DOHH2 (cell line): ENCODE data around the gene MTHFSD.

Source experiments
- H3F3A ChIP-seq: fragments of 200-600 bp; sonication (generic), shearing (Covaris generic); 2 replicates; pipeline ENCODE4 v1.6.0; 2016; ENCODE audit warnings: antibody characterized with exemption, mild to moderate bottlenecking; ENCODE audit not compliant: control insufficient read depth, insufficient read depth
- H3K27ac ChIP-seq: fragments of 200-600 bp; sonication (generic); 2 replicates; pipeline ENCODE4 v1.5.1; 2014; ENCODE audit warnings: low read depth, mild to moderate bottlenecking, low read length, moderate library complexity
- H3K27me3 ChIP-seq: fragments of 200-600 bp; sonication (generic); 2 replicates; pipeline ENCODE4 v1.6.1; 2014; ENCODE audit warnings: mild to moderate bottlenecking, low read length, mixed read lengths; ENCODE audit not compliant: control insufficient read depth
- H3K36me3 ChIP-seq: fragments of 200-600 bp; sonication (generic); 2 replicates; pipeline ENCODE4 v1.6.1; 2014; ENCODE audit warnings: mild to moderate bottlenecking, low read length, moderate library complexity, mixed read lengths; ENCODE audit not compliant: control insufficient read depth
- H3K4me1 ChIP-seq: fragments of 200-600 bp; sonication (generic); 2 replicates; pipeline ENCODE4 v1.6.1; 2014; ENCODE audit warnings: mild to moderate bottlenecking, low read length, mixed read lengths; ENCODE audit not compliant: control insufficient read depth
- H3K4me2 ChIP-seq: fragments of 200-600 bp; sonication (generic); 2 replicates; pipeline ENCODE4 v1.6.0; 2014; ENCODE audit warnings: mild to moderate bottlenecking, low read length, moderate library complexity
- H3K4me3 ChIP-seq: fragments of 200-600 bp; sonication (generic); 2 replicates; pipeline ENCODE4 v1.5.1; 2014; ENCODE audit warnings: mild to moderate bottlenecking, low read length, mixed read lengths
- H3K79me2 ChIP-seq: fragments of 200-600 bp; sonication (generic); 2 replicates; pipeline ENCODE4 v1.6.1; 2014; ENCODE audit warnings: mild to moderate bottlenecking, low read length, mixed read lengths; ENCODE audit not compliant: control insufficient read depth
- H3K9me2 ChIP-seq: fragments of 200-600 bp; sonication (generic); replicated peaks from 2 replicates; pipeline ENCODE4 v1.6.1; 2014; ENCODE audit warnings: mild to moderate bottlenecking, low read length, mixed read lengths; ENCODE audit not compliant: control insufficient read depth
- H3K9me3 ChIP-seq: fragments of 200-600 bp; sonication (generic); 2 replicates; pipeline ENCODE4 v1.6.1; 2014; ENCODE audit warnings: antibody characterized with exemption, low read length, mixed read lengths; ENCODE audit not compliant: control insufficient read depth, insufficient read depth
- H4K20me1 ChIP-seq: fragments of 200-600 bp; sonication (generic); 2 replicates; pipeline ENCODE4 v1.6.0; 2014; ENCODE audit warnings: low read depth, mild to moderate bottlenecking, antibody characterized with exemption, low read length, moderate library complexity; ENCODE audit not compliant: control insufficient read depth, insufficient read depth
- CTCF ChIP-seq: fragments of 200-600 bp; sonication (generic); IDR thresholded peaks from one replicate; pipeline ENCODE4 v1.5.1; 2014; ENCODE audit warnings: antibody characterized with exemption, mild to moderate bottlenecking, low read depth, low read length; ENCODE audit not compliant: poor library complexity, severe bottlenecking
- EZH2phosphoT487 ChIP-seq: fragments of 200-600 bp; sonication (generic); IDR thresholded peaks from 2 replicates; pipeline ENCODE4 v1.6.1; 2017; ENCODE audit warnings: borderline replicate concordance, mild to moderate bottlenecking, antibody characterized with exemption, low read length, moderate library complexity, mixed read lengths

MTHFSD gene

GRCh38 chr16:86496262-86496928, 58.6 kb downstream of the MTHFSD start:
- H3K27ac ChIP-seq = no peak overlapping the region
- H3K27me3 ChIP-seq = peaks cover 7% of the 10 kb centered on the region; the same call in 1 of the 2 replicates
- no peak for TF ChIP-seq EZH2phosphoT487
- no peak for TF ChIP-seq CTCF
- H3F3A ChIP-seq = no peaks in the 10 kb centered on the region
- no peaks in the 10 kb centered on the region for H3K4me1 ChIP-seq
- no peak overlapping the region for H3K4me2 ChIP-seq
- H3K4me3 ChIP-seq = no peak overlapping the region
- H3K9me3 ChIP-seq = no peaks in the 10 kb centered on the region
- H3K79me2 ChIP-seq = no peaks in the 10 kb centered on the region
- no peaks in the 10 kb centered on the region for H3K36me3 ChIP-seq
- no peaks in the 10 kb centered on the region for H4K20me1 ChIP-seq
- no peaks in the 10 kb centered on the region for H3K9me2 ChIP-seq

GRCh38 chr16:86495756-86496261, 59.2 kb downstream of the MTHFSD start:
- H3K79me2 ChIP-seq = no peaks in the 10 kb centered on the region
- H3K4me3 ChIP-seq = no peak overlapping the region
- H3K9me2 ChIP-seq = no peaks in the 10 kb centered on the region
- H3K9me3 ChIP-seq = no peaks in the 10 kb centered on the region
- no peaks in the 10 kb centered on the region for H3K36me3 ChIP-seq
- H3K27me3 ChIP-seq = peaks cover 3% of the 10 kb centered on the region; the same call in 1 of the 2 replicates
- no peak overlapping the region for H3K27ac ChIP-seq
- TF ChIP-seq CTCF (no peak), EZH2phosphoT487 (no peak)
- no peaks in the 10 kb centered on the region for H3F3A ChIP-seq
- no peaks in the 10 kb centered on the region for H4K20me1 ChIP-seq
- no peaks in the 10 kb centered on the region for H3K4me1 ChIP-seq
- H3K4me2 ChIP-seq = no peak overlapping the region

DNA sequence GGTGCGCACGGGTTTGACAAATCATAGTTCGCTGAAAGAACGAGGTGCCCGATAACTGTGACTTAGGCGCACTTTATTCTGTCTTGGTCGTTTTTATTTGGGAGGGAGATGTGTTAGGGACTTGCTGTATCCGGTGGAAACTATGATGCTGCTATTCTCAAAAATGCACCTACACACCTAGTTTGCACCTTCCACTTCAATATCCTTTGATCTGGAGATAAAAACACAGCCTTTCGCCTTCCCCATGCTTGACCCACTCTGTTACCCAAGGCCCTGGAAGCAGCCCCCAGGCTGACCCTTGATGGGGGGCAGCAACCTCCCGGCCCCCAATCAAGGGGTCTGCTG, 59.7 kb downstream of the MTHFSD start:
- H3K27me3 ChIP-seq = no peaks in the 10 kb centered on the region
- H3K4me2 ChIP-seq = no peak overlapping the region

More for the DNA sequence above, 59.7 kb downstream of the MTHFSD start:
- H3K27ac ChIP-seq = no peak overlapping the region
- H3K4me3 ChIP-seq = no peak overlapping the region
- no peaks in the 10 kb centered on the region for H3K9me2 ChIP-seq
- no peaks in the 10 kb centered on the region for H3K9me3 ChIP-seq
- H3K4me1 ChIP-seq = no peaks in the 10 kb centered on the region
- no peaks in the 10 kb centered on the region for H3F3A ChIP-seq
- TF ChIP-seq CTCF = no peak
- TF ChIP-seq EZH2phosphoT487 = no peak
- H3K36me3 ChIP-seq = no peaks in the 10 kb centered on the region
- no peaks in the 10 kb centered on the region for H4K20me1 ChIP-seq
- H3K79me2 ChIP-seq = no peaks in the 10 kb centered on the region
